ENCODE results near the gene TBC1D24. TPM values are rescaled to one million over a fixed set of nuclear protein-coding genes. Genes with fewer than 3 reads are reported as not detected.

Gene TBC1D24
- total and polyA plus RNA-seq, 7 experiments from 2014 or later: 1.7 to 13.5 (median 9.2) TPM

GRCh38 chr16:2452650-2453049 is 22.3 kb upstream of the TBC1D24 start:
- Histone ChIP-seq H3K27ac (ENCODE audit: low read depth, low read length) (no peak overlapping the region), H3K27me3 (ENCODE audit: control insufficient read depth in 2 of 2, insufficient read depth in 2 of 2, low read length in 2 of 2) (no peaks in the 10 kb centered on the region), H3K4me3 (ENCODE audit: low read length) (no peak overlapping the region), H3K36me3 (ENCODE audit: control insufficient read depth in 2 of 3, insufficient read depth in 3 of 3, low read length in 3 of 3) (peaks cover 0 to 21% (median 0%) of the 10 kb centered on the region in 3 experiments), H3K9me3 (ENCODE audit: control insufficient read depth in 2 of 3, low read length in 3 of 3) (no peaks in the 10 kb centered on the region), H3K4me1 (ENCODE audit: control insufficient read depth in 2 of 2, insufficient read depth in 2 of 2, low read length in 2 of 2) (no peaks in the 10 kb centered on the region)
- H3K4me1 Mint-ChIP-seq: peaks cover 0 to 3% (median 0%) of the 10 kb centered on the region in 7 donors
- ChIA-PET POLR2A (no interaction called here), CTCF (no interaction called here)
- no peaks in the 10 kb centered on the region for H3K9me3 Mint-ChIP-seq
- no peak overlapping the region for H3K27ac Mint-ChIP-seq
- DNase-seq (no peak), ATAC-seq (no peak)
- H3K27me3 Mint-ChIP-seq: no peaks in the 10 kb centered on the region
- intact Hi-C loops (cut with micrococcal nuclease): no loop called here
- no peak overlapping the region for H3K4me3 Mint-ChIP-seq
- H3K36me3 Mint-ChIP-seq: peaks cover 4 to 26% (median 5%) of the 10 kb centered on the region in 5 donors

GRCh38 chr16:2455081-2455845 is 19.7 kb upstream of the TBC1D24 start:
- H3K36me3 ChIP-seq (ENCODE audit: control insufficient read depth in 2 of 3, insufficient read depth in 3 of 3, low read length in 3 of 3): peaks cover 0 to 8% (median 0%) of the 10 kb centered on the region in 3 experiments
- Mint-ChIP-seq H3K4me3 (no peak overlapping the region), H3K27ac (no peak overlapping the region), H3K4me1 (peaks cover 4 to 11% (median 5%) of the 10 kb centered on the region in 7 donors), H3K27me3 (no peaks in the 10 kb centered on the region), H3K9me3 (no peaks in the 10 kb centered on the region), H3K36me3 (peaks cover 0 to 18% (median 5%) of the 10 kb centered on the region in 5 donors)
- intact Hi-C loops (cut with micrococcal nuclease): no loop called here
- H3K9me3 ChIP-seq (ENCODE audit: control insufficient read depth in 2 of 3, low read length in 3 of 3): no peaks in the 10 kb centered on the region
- ChIA-PET POLR2A (no interaction called here), CTCF (no interaction called here)
- peaks cover under 1 to 8% of the 10 kb centered on the region in 2 donors for H3K4me1 ChIP-seq (ENCODE audit: control insufficient read depth in 2 of 2, insufficient read depth in 2 of 2, low read length in 2 of 2)
- DNase-seq (no peak), ATAC-seq (no peak)
- H3K27ac ChIP-seq (ENCODE audit: low read depth, low read length): no peak overlapping the region
- H3K27me3 ChIP-seq (ENCODE audit: control insufficient read depth in 2 of 2, insufficient read depth in 2 of 2, low read length in 2 of 2): no peaks in the 10 kb centered on the region
- no peak overlapping the region for H3K4me3 ChIP-seq (ENCODE audit: low read length)

GRCh38 chr16:2456551-2457153 is 18.3 kb upstream of the TBC1D24 start:
- peaks cover 4 to 14% (median 5%) of the 10 kb centered on the region in 7 donors for H3K4me1 Mint-ChIP-seq
- ChIA-PET POLR2A (no interaction called here), CTCF (interaction anchor here (0.6 kb wide), 1 partner anchor 335 kb away, joined by 3 read pairs; no protein-coding TSS in a partner anchor)
- H3K9me3 Mint-ChIP-seq: no peaks in the 10 kb centered on the region
- peak overlapping the region in 2 of 10 donors; percentile 21 to 35 for H3K4me3 Mint-ChIP-seq
- no peaks in the 10 kb centered on the region for H3K27me3 ChIP-seq (ENCODE audit: control insufficient read depth in 2 of 2, insufficient read depth in 2 of 2, low read length in 2 of 2)
- peaks cover 0 to 8% (median 0%) of the 10 kb centered on the region in 3 experiments for H3K36me3 ChIP-seq (ENCODE audit: control insufficient read depth in 2 of 3, insufficient read depth in 3 of 3, low read length in 3 of 3)
- intact Hi-C loops (cut with micrococcal nuclease): no loop called here
- H3K9me3 ChIP-seq (ENCODE audit: control insufficient read depth in 2 of 3, low read length in 3 of 3): no peaks in the 10 kb centered on the region
- H3K27ac Mint-ChIP-seq: peak overlapping the region in 1 of 9 donors; percentile 14
- peaks cover 0 to 18% (median 5%) of the 10 kb centered on the region in 5 donors for H3K36me3 Mint-ChIP-seq
- H3K4me3 ChIP-seq (ENCODE audit: low read length): no peak overlapping the region
- H3K4me1 ChIP-seq (ENCODE audit: control insufficient read depth in 2 of 2, insufficient read depth in 2 of 2, low read length in 2 of 2): peaks cover 5 to 8% of the 10 kb centered on the region in 2 donors
- DNase-seq: no peak
- ATAC-seq: no peak
- H3K27me3 Mint-ChIP-seq: no peaks in the 10 kb centered on the region
- no peak overlapping the region for H3K27ac ChIP-seq (ENCODE audit: low read depth, low read length)

GRCh38 chr16:2457267-2457666 is 17.7 kb upstream of the TBC1D24 start:
- CTCF ChIA-PET: no interaction called here
- no peak for DNase-seq

GRCh38 chr16:2457946-2458345 is 17.0 kb upstream of the TBC1D24 start:
- DNase-seq: no peak
- peaks cover 0 to 8% (median 0%) of the 10 kb centered on the region in 3 experiments for H3K36me3 ChIP-seq (ENCODE audit: control insufficient read depth in 2 of 3, insufficient read depth in 3 of 3, low read length in 3 of 3)
- H3K4me1 Mint-ChIP-seq: peaks cover 4 to 14% (median 5%) of the 10 kb centered on the region in 7 donors
- H3K9me3 ChIP-seq (ENCODE audit: control insufficient read depth in 2 of 3, low read length in 3 of 3): no peaks in the 10 kb centered on the region
- H3K27ac ChIP-seq (ENCODE audit: low read depth, low read length): no peak overlapping the region
- H3K36me3 Mint-ChIP-seq: peaks cover 0 to 9% (median 5%) of the 10 kb centered on the region in 5 donors
- ChIA-PET CTCF (no interaction called here), POLR2A (no interaction called here)
- H3K27me3 Mint-ChIP-seq: no peaks in the 10 kb centered on the region
- H3K4me1 ChIP-seq (ENCODE audit: control insufficient read depth in 2 of 2, insufficient read depth in 2 of 2, low read length in 2 of 2): peaks cover 5 to 8% of the 10 kb centered on the region in 2 donors
- intact Hi-C loops (cut with micrococcal nuclease): no loop called here
- H3K27me3 ChIP-seq (ENCODE audit: control insufficient read depth in 2 of 2, insufficient read depth in 2 of 2, low read length in 2 of 2): no peaks in the 10 kb centered on the region
- no peak overlapping the region for H3K27ac Mint-ChIP-seq
- H3K9me3 Mint-ChIP-seq: no peaks in the 10 kb centered on the region
- H3K4me3 ChIP-seq (ENCODE audit: low read length): no peak overlapping the region
- peak overlapping the region in 1 of 10 donors; percentile 42 for H3K4me3 Mint-ChIP-seq
- ATAC-seq: no peak

More at GRCh38 chr16:2457267-2457666, 17.7 kb upstream of the TBC1D24 start:
- Histone ChIP-seq H3K27ac (ENCODE audit: low read depth, low read length) (no peak overlapping the region), H3K36me3 (ENCODE audit: control insufficient read depth in 2 of 3, insufficient read depth in 3 of 3, low read length in 3 of 3) (peaks cover 0 to 8% (median 0%) of the 10 kb centered on the region in 3 experiments), H3K9me3 (ENCODE audit: control insufficient read depth in 2 of 3, low read length in 3 of 3) (no peaks in the 10 kb centered on the region), H3K4me3 (ENCODE audit: low read length) (no peak overlapping the region), H3K4me1 (ENCODE audit: control insufficient read depth in 2 of 2, insufficient read depth in 2 of 2, low read length in 2 of 2) (peaks cover 5 to 8% of the 10 kb centered on the region in 2 donors), H3K27me3 (ENCODE audit: control insufficient read depth in 2 of 2, insufficient read depth in 2 of 2, low read length in 2 of 2) (no peaks in the 10 kb centered on the region)
- Mint-ChIP-seq H3K9me3 (no peaks in the 10 kb centered on the region), H3K4me3 (peak overlapping the region in 2 of 10 donors; percentile 33 to 42), H3K4me1 (peaks cover 4 to 14% (median 5%) of the 10 kb centered on the region in 7 donors), H3K27ac (peak overlapping the region in 1 of 9 donors; percentile 18), H3K36me3 (peaks cover 0 to 16% (median 5%) of the 10 kb centered on the region in 5 donors), H3K27me3 (no peaks in the 10 kb centered on the region)
- POLR2A ChIA-PET: no interaction called here
- ATAC-seq: no peak
- intact Hi-C loops (cut with micrococcal nuclease): no loop called here

GRCh38 chr16:2458887-2459646 is 15.9 kb upstream of the TBC1D24 start:
- no peaks in the 10 kb centered on the region for H3K27me3 ChIP-seq (ENCODE audit: control insufficient read depth in 2 of 2, insufficient read depth in 2 of 2, low read length in 2 of 2)
- H3K4me3 ChIP-seq (ENCODE audit: low read length): peak overlapping the region; percentile 63
- H3K27ac ChIP-seq (ENCODE audit: low read depth, low read length): peak overlapping the region; percentile 57
- intact Hi-C loops (cut with micrococcal nuclease): loop anchor here in 1 of 2 donors (1.0 kb wide), 1 partner anchor 28 kb away; no protein-coding TSS in a partner anchor
- Mint-ChIP-seq H3K27ac (peak overlapping the region in 7 of 9 donors; percentile 3 to 94 (median 69)), H3K4me1 (peaks cover 4 to 14% (median 5%) of the 10 kb centered on the region in 7 donors), H3K4me3 (peak overlapping the region; percentile 75 to 95 (median 88)), H3K9me3 (no peaks in the 10 kb centered on the region), H3K27me3 (no peaks in the 10 kb centered on the region), H3K36me3 (peaks cover 0 to 6% (median 0%) of the 10 kb centered on the region in 5 donors)
- H3K9me3 ChIP-seq (ENCODE audit: control insufficient read depth in 2 of 3, low read length in 3 of 3): no peaks in the 10 kb centered on the region
- CTCF ChIA-PET: no interaction called here
- DNase-seq (no peak), ATAC-seq (no peak)
- H3K36me3 ChIP-seq (ENCODE audit: control insufficient read depth in 2 of 3, insufficient read depth in 3 of 3, low read length in 3 of 3): peaks cover 0 to 8% (median 0%) of the 10 kb centered on the region in 3 experiments
- POLR2A ChIA-PET: interaction anchor here (0.5 to 1.5 kb wide), 6 partner anchors 18 to 749 kb away, joined by 3 to 7 read pairs (median 4); partner anchors contain the start of genes AMDHD2, ATP6V0C and TRAF7
- H3K4me1 ChIP-seq (ENCODE audit: control insufficient read depth in 2 of 2, insufficient read depth in 2 of 2, low read length in 2 of 2): peaks cover 5 to 8% of the 10 kb centered on the region in 2 donors
